Keratinocyte (primary cell): ENCODE data around the gene SDK1. TPM values are rescaled to one million over a fixed set of nuclear protein-coding genes. Genes with fewer than 3 reads are reported as not detected.

Experiments
- DNase-seq: peaks from one replicate; pipeline ENCODE4 v3.0.0-alpha.2; 2011; ENCODE audit warnings: low read depth, missing footprints, low spot score
- FAIRE-seq: peaks from 2 replicates; lab custom pipeline; 2011; peaks lifted over from hg19 to GRCh38; lab: Jason Lieb, UNC
- H2AFZ ChIP-seq: 2 replicates; pipeline ENCODE4 v1.6.0; 2012; ENCODE audit warnings: low read length, control low read depth, inconsistent platforms; ENCODE audit not compliant: control insufficient read depth
- H3K27ac ChIP-seq: 2 replicates; pipeline ENCODE4 v1.5.1; 2011; ENCODE audit warnings: low read length; ENCODE audit not compliant: control insufficient read depth, insufficient read depth
- H3K27me3 ChIP-seq: 3 replicates; pipeline ENCODE4 v1.6.0; 2011; ENCODE audit warnings: low read length; ENCODE audit not compliant: control insufficient read depth, insufficient read depth; ENCODE audit errors: extremely low read depth
- H3K36me3 ChIP-seq, 2 experiments: 2 replicates in 1 of 2; 3 replicates in 1 of 2; pipeline ENCODE4 v1.5.1; 2011; ENCODE audit warnings: low read length in 2 of 2, mild to moderate bottlenecking in 1 of 2; ENCODE audit not compliant: control insufficient read depth in 2 of 2, insufficient read depth in 2 of 2; ENCODE audit errors: extremely low read depth in 1 of 2
- H3K4me1 ChIP-seq: 3 replicates; pipeline ENCODE4 v1.5.1; 2011; ENCODE audit warnings: low read length; ENCODE audit not compliant: control insufficient read depth, insufficient read depth; ENCODE audit errors: extremely low read depth
- H3K4me2 ChIP-seq: 3 replicates; pipeline ENCODE4 v1.6.0; 2011; ENCODE audit warnings: low read depth, low read length; ENCODE audit not compliant: control insufficient read depth, insufficient read depth; ENCODE audit errors: extremely low read depth
- H3K4me3 ChIP-seq, 3 experiments: fragments of 200-600 bp in 1 of 3; sonication (generic) in 1 of 3; 2 replicates in 2 of 3; 3 replicates in 1 of 3; pipeline ENCODE4 v1.5.1; 2011 to 2016; ENCODE audit warnings: low read length in 3 of 3, mild to moderate bottlenecking in 3 of 3, control low read depth in 2 of 3, inconsistent platforms in 1 of 3, low read depth in 1 of 3, mixed read lengths in 1 of 3, mixed run types in 1 of 3, moderate library complexity in 1 of 3; ENCODE audit not compliant: control insufficient read depth in 2 of 3, insufficient read depth in 2 of 3; ENCODE audit errors: extremely low read depth in 1 of 3
- H3K79me2 ChIP-seq: 2 replicates; pipeline ENCODE4 v1.6.0; 2012; ENCODE audit warnings: low read length; ENCODE audit not compliant: control insufficient read depth, insufficient read depth
- H3K9ac ChIP-seq: 3 replicates; pipeline ENCODE4 v1.6.0; 2011; ENCODE audit warnings: low read length; ENCODE audit not compliant: control insufficient read depth, insufficient read depth; ENCODE audit errors: extremely low read depth
- H3K9me1 ChIP-seq: 3 replicates; pipeline ENCODE4 v1.6.0; 2011; ENCODE audit warnings: low read length; ENCODE audit not compliant: control insufficient read depth, insufficient read depth; ENCODE audit errors: extremely low read depth
- H3K9me3 ChIP-seq: 2 replicates; pipeline ENCODE4 v1.5.1; 2012; ENCODE audit warnings: low read depth, low read length; ENCODE audit not compliant: control insufficient read depth
- H4K20me1 ChIP-seq: 3 replicates; pipeline ENCODE4 v1.6.0; 2011; ENCODE audit warnings: low read length; ENCODE audit not compliant: control insufficient read depth, insufficient read depth; ENCODE audit errors: extremely low read depth
- CTCF ChIP-seq, 3 experiments: IDR thresholded peaks in 1 of 3; conservative IDR thresholded peaks in 1 of 3; optimal IDR thresholded peaks in 1 of 3; 2 replicates in 2 of 3; 3 replicates in 1 of 3; pipeline versions ENCODE3 to v1.5.1; 2011; ENCODE audit warnings: low read length in 3 of 3, mild to moderate bottlenecking in 3 of 3, moderate library complexity in 2 of 3, control low read depth in 1 of 3, inconsistent platforms in 1 of 3; ENCODE audit not compliant: insufficient read depth in 2 of 3; ENCODE audit errors: extremely low read depth in 1 of 3
- EZH2 ChIP-seq: IDR thresholded peaks from one replicate; pipeline ENCODE4 v1.6.1; 2012; ENCODE audit warnings: inconsistent platforms, mild to moderate bottlenecking, low read length, moderate library complexity
- dilution Hi-C: fragments of 300-500 bp; cut with MboI; formaldehyde crosslinking; loops from one replicate; pipeline ENCODE4 v1.7.0; 2020; ENCODE audit warnings: low sequenced_read_pairs; ENCODE audit not compliant: extremely low pct_ligation_motif_present
- polyA plus RNA-seq, 5 experiments: library from polyadenylated mRNA; depleted of rRNA in 3 of 5; stranded (reverse) in 3 of 5; stranded (forward) in 1 of 5; unstranded in 1 of 5; fragments of >200 nt; gene quantifications; 1 replicate in 1 of 5; 2 replicates in 3 of 5; 3 replicates in 1 of 5; pipeline versions ENCODE4 v1.2.1 to v1.2.3, GENCODE V29; 2011 to 2012; ENCODE audit warnings: missing spikeins in 2 of 5, low read depth in 1 of 5, low replicate concordance in 1 of 5

Gene SDK1
- polyA plus RNA-seq, 1 donor (not counting 4 experiments of a cell fraction or from before 2014, with no cell fraction given), result 0.66 TPM

- dilution Hi-C loops, result no loop called here
- no peak overlapping the region for H3K4me3 ChIP-seq
- H3K9me3 ChIP-seq, result peaks cover 4% of the 10 kb centered on the region
These were observed 713.4 kb downstream of the SDK1 start for GRCh38 chr7:4014346-4015050.

GRCh38 chr7:4015371-4015770 lies 714.3 kb downstream of the SDK1 start:
- no peaks in the 10 kb centered on the region for H3K27me3 ChIP-seq
- DNase-seq (no peak), FAIRE-seq (no peak)
- no peak overlapping the region for H3K9ac ChIP-seq
- no peaks in the 10 kb centered on the region for H3K9me1 ChIP-seq
- no peak for TF ChIP-seq EZH2
- no peak for TF ChIP-seq CTCF (optimal IDR thresholded peaks at IDR 0.05 in 1 of 3, IDR thresholded peaks at IDR 0.05 in 1 of 3, conservative IDR thresholded peaks at IDR 0.05 in 1 of 3; ENCODE audit: extremely low read depth in 1 of 3, insufficient read depth in 2 of 3, low read length in 3 of 3)
- H3K36me3 ChIP-seq, result peaks cover 0 to 5% of the 10 kb centered on the region in 2 experiments
- no peaks in the 10 kb centered on the region for H3K79me2 ChIP-seq
- no peak overlapping the region for H2AFZ ChIP-seq
- no peaks in the 10 kb centered on the region for H4K20me1 ChIP-seq
- H3K27ac ChIP-seq, result no peak overlapping the region
- dilution Hi-C loops, result no loop called here
- no peaks in the 10 kb centered on the region for H3K4me1 ChIP-seq
- no peak overlapping the region for H3K4me2 ChIP-seq
- H3K4me3 ChIP-seq, result no peak overlapping the region
- peaks cover 6% of the 10 kb centered on the region for H3K9me3 ChIP-seq

More at GRCh38 chr7:4014346-4015050, 713.4 kb downstream of the SDK1 start:
- Histone ChIP-seq H3K27me3 (peaks cover 4% of the 10 kb centered on the region), H3K79me2 (no peaks in the 10 kb centered on the region), H3K36me3 (peaks cover 0 to 5% of the 10 kb centered on the region in 2 experiments), H3K4me2 (no peak overlapping the region), H3K9me1 (no peaks in the 10 kb centered on the region), H4K20me1 (no peaks in the 10 kb centered on the region), H3K4me1 (no peaks in the 10 kb centered on the region), H3K27ac (no peak overlapping the region), H2AFZ (no peak overlapping the region), H3K9ac (no peak overlapping the region)
- FAIRE-seq (no peak), DNase-seq (no peak)
- TF ChIP-seq EZH2 (no peak), CTCF (optimal IDR thresholded peaks at IDR 0.05 in 1 of 3, IDR thresholded peaks at IDR 0.05 in 1 of 3, conservative IDR thresholded peaks at IDR 0.05 in 1 of 3; ENCODE audit: extremely low read depth in 1 of 3, insufficient read depth in 2 of 3, low read length in 3 of 3) (no peak)
